Stomach (tissue), 9 donors: Measurements from ENCODE around the gene COQ6. TPM values are rescaled to one million over a fixed set of nuclear protein-coding genes. Genes with fewer than 3 reads are reported as not detected.
"Not testable (repeated sequence)": the region's sequence is repeated elsewhere in the genome, so short reads cannot be mapped to it uniquely, and the experiment has no call there.

Experiments
- DNase-seq, 2 donors: peaks; one replicate each; pipeline versions ENCODE4 v3.0.0 to v3.0.0-alpha.2; 2013 to 2019
- H3K27ac ChIP-seq, 5 donors: fragments of 200-600 bp in 4 of 5; sonication (generic) in 4 of 5; one replicate each; pipeline ENCODE4 v1.5.1; 2013 to 2019; ENCODE audit warnings: mild to moderate bottlenecking in 1 of 5, moderate library complexity in 1 of 5
- H3K27me3 ChIP-seq, 3 donors: fragments of 200-600 bp; sonication (generic); one replicate each; pipeline ENCODE4 v1.5.1; 2017 to 2019; ENCODE audit warnings: mixed run types in 1 of 3
- H3K36me3 ChIP-seq, 4 donors: fragments of 200-600 bp; sonication (generic); 1 replicate in 3 of 4; 2 replicates in 1 of 4; pipeline ENCODE4 v1.5.1; 2016 to 2019
- H3K4me1 ChIP-seq, 4 donors: fragments of 200-600 bp; sonication (generic); one replicate each; pipeline ENCODE4 v1.5.1; 2016 to 2019
- H3K4me3 ChIP-seq, 4 donors: fragments of 200-600 bp; sonication (generic) in 3 of 4; one replicate each; pipeline ENCODE4 v1.5.1; 2016 to 2019; ENCODE audit warnings: mild to moderate bottlenecking in 1 of 4
- H3K9me3 ChIP-seq, 4 donors: fragments of 200-600 bp; sonication (generic); one replicate each; pipeline ENCODE4 v1.5.1; 2016 to 2019
- CTCF ChIP-seq, 7 experiments: fragments of 450-650 bp in 4 of 7; fragments of 200-600 bp in 3 of 7; sonication (generic) in 3 of 7; IDR thresholded peaks; one replicate each; pipeline ENCODE4 v1.5.1; 2016 to 2019; ENCODE audit warnings: antibody characterized with exemption in 7 of 7, control low read depth in 2 of 7, mild to moderate bottlenecking in 1 of 7
- EP300 ChIP-seq: sonication (generic); formaldehyde crosslinking; IDR thresholded peaks from one replicate; pipeline ENCODE4 v1.6.1; 2017; ENCODE audit warnings: antibody characterized with exemption
- POLR2A ChIP-seq, 4 donors: fragments of 450-650 bp; IDR thresholded peaks; one replicate each; pipeline ENCODE4 v1.6.1; 2016; ENCODE audit warnings: antibody characterized with exemption in 4 of 4, control low read depth in 2 of 4, mild to moderate bottlenecking in 1 of 4, moderate library complexity in 1 of 4
- POLR2AphosphoS5 ChIP-seq, 3 donors: sonication (generic); formaldehyde crosslinking; IDR thresholded peaks; one replicate each; pipeline ENCODE4 v1.6.1; 2016; ENCODE audit warnings: antibody characterized with exemption in 3 of 3
- WGBS, 5 donors: extraction: QIAGEN DNeasy Blood & Tissue Kit in 3 of 5; methylation state at CpG; one replicate each; pipeline versions ENCODE4 v1.1.5 to v1.1.7; 2013 to 2018; 5-methylcytosine and 5-hydroxymethylcytosine counted together
- intact Hi-C: fragments of 100-400 bp; cut with DNase I; formaldehyde crosslinking; loops from one replicate; pipeline ENCODE4 v1.15.1; 2023; ENCODE audit warnings: low total_unique reads
- polyA plus RNA-seq, 3 donors: library from polyadenylated mRNA; stranded (reverse); fragments of 200-250 nt; gene quantifications; one replicate each; pipeline ENCODE4 v1.2.3, GENCODE V29; 2013
- total RNA-seq, 5 donors: library from RNA; depleted of rRNA; stranded (reverse); fragments of >200 nt; gene quantifications; one replicate each; pipeline versions ENCODE4 v1.1.0 to v1.2.3, GENCODE V29; 2014 to 2016
- donor health status: healthy with polysubstance abuse.
- donor health status: Bipolar disorder and iron deficiency.
- donor health status: healthy.

The COQ6 gene
- total and polyA plus RNA-seq, 8 donors, result 10.5 to 83.0 (median 22.0) TPM

- DNase-seq, result no peak
These were observed 27.8 kb downstream of the COQ6 start for GRCh38 chr14:73977896-73978295.

GRCh38 chr14:73988065-73988464, 38.0 kb downstream of the COQ6 start:
- no peaks in the 10 kb centered on the region for H3K9me3 ChIP-seq
- H3K27me3 ChIP-seq, result no peaks in the 10 kb centered on the region
- intact Hi-C loops, result no loop called here
- TF ChIP-seq POLR2AphosphoS5 (IDR thresholded peaks at IDR 0.05), result no peak
- no peak for TF ChIP-seq POLR2A (IDR thresholded peaks at IDR 0.05)
- TF ChIP-seq EP300, result no peak
- no peak for TF ChIP-seq CTCF (IDR thresholded peaks at IDR 0.05)
- H3K36me3 ChIP-seq, result peaks cover 8 to 50% (median 43%) of the 10 kb centered on the region in 4 donors
- no peak overlapping the region for H3K4me3 ChIP-seq
- DNase-seq, result no peak
- H3K27ac ChIP-seq, result no peak overlapping the region
- no peaks in the 10 kb centered on the region for H3K4me1 ChIP-seq
- 49 to 74% (median 65%) methylated on average over 3 of the region's 3 CpGs for WGBS, 5 donors

More at GRCh38 chr14:73977896-73978295, 27.8 kb downstream of the COQ6 start:
- 25 to 59% (median 36%) methylated on average over 4 of the region's 4 CpGs for WGBS, 5 donors
- no peak for TF ChIP-seq CTCF (IDR thresholded peaks at IDR 0.05)
- no peak for TF ChIP-seq EP300
- peaks cover 0 to 85% (median 44%) of the 10 kb centered on the region in 4 donors for H3K36me3 ChIP-seq
- H3K9me3 ChIP-seq, result no peaks in the 10 kb centered on the region
- H3K4me3 ChIP-seq, result no peak overlapping the region
- H3K27me3 ChIP-seq, result no peaks in the 10 kb centered on the region
- intact Hi-C loops, result no loop called here
- H3K4me1 ChIP-seq, result no peaks in the 10 kb centered on the region
- no peak overlapping the region for H3K27ac ChIP-seq

GRCh38 chr14:73988656-73989055, 38.6 kb downstream of the COQ6 start:
- 41 to 80% (median 60%) methylated on average over 5 to 7 of the region's 7 CpGs for WGBS, 5 donors
- H3K9me3 ChIP-seq, H3K27ac ChIP-seq, H3K4me1 ChIP-seq, H3K27me3 ChIP-seq, DNase-seq, intact Hi-C loops, H3K4me3 ChIP-seq: not testable (repeated sequence)
- H3K36me3 ChIP-seq, result peaks cover 8 to 47% (median 40%) of the 10 kb centered on the region in 4 donors

DNA sequence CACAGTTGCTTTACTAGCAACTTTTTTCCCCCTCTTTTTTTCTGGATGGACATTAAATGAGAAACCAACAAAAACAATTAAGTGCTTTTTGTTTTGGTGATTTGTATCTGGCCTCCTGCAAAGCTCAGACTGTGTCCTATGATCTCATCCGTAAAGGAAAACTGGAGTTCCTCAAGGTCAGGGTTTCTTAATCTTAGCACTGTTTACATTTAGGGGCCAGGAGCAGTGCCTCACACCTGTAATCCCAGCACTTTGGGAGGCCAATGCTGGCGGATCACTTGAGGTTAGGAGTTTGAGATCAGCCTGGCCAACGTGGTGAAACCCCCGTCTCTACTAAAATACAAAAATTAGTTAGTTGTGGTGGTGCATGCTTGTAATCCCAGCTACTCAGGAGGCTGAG, 41.0 kb downstream of the COQ6 start:
- Histone ChIP-seq H3K4me1 (peaks cover 0 to under 1% (median 0%) of the 10 kb centered on the region in 4 donors), H3K27ac (no peak overlapping the region), H3K9me3 (no peaks in the 10 kb centered on the region), H3K27me3 (no peaks in the 10 kb centered on the region), H3K4me3 (no peak overlapping the region), H3K36me3 (peaks cover 8 to 29% (median 22%) of the 10 kb centered on the region in 4 donors)
- intact Hi-C loops, result no loop called here
- peak in 1 of 2 donors; percentile 40 for DNase-seq
- WGBS, 5 donors, result 44 to 64% (median 53%) methylated on average over 4 of the region's 4 CpGs
- no peak for TF ChIP-seq CTCF (IDR thresholded peaks at IDR 0.05)
- no peak for TF ChIP-seq POLR2AphosphoS5 (IDR thresholded peaks at IDR 0.05)
- no peak for TF ChIP-seq POLR2A (IDR thresholded peaks at IDR 0.05)
- no peak for TF ChIP-seq EP300

GRCh38 chr14:73994926-73995325, 44.8 kb downstream of the COQ6 start:
- H3K4me3 ChIP-seq, H3K27me3 ChIP-seq, intact Hi-C loops, DNase-seq, H3K9me3 ChIP-seq: not testable (repeated sequence)
- peaks cover 0 to 29% (median 17%) of the 10 kb centered on the region in 4 donors for H3K4me1 ChIP-seq
- H3K36me3 ChIP-seq, result peaks cover 0 to 19% (median 9%) of the 10 kb centered on the region in 4 donors
- WGBS, 5 donors, result 70 to 84% (median 79%) methylated on average over 7 of the region's 7 CpGs
- peak overlapping the region in 1 of 5 donors; percentile 28 for H3K27ac ChIP-seq
